BLaER1 treated with 17β-estradiol and CSF1 and Interleukin-3, amounts not matched to agents 10 nM and 100 nM (cell line): ENCODE measurements around the gene OR52E2.
"Not testable (repeated sequence)": the region's sequence is repeated elsewhere in the genome, so short reads cannot be mapped to it uniquely, and the experiment has no call there.

Experiments
- H3K27ac ChIP-seq, 11 experiments: shearing (Covaris generic); formaldehyde crosslinking; 2 replicates each; pipeline ENCODE4 v1.8.1; 2022
- H3K27me3 ChIP-seq, 11 experiments: shearing (Covaris generic); formaldehyde crosslinking; 2 replicates each; pipeline ENCODE4 v1.8.1; 2022
- H3K36me3 ChIP-seq, 11 experiments: shearing (Covaris generic); formaldehyde crosslinking; 2 replicates each; pipeline ENCODE4 v1.8.1; 2022
- H3K4me1 ChIP-seq, 10 experiments: shearing (Covaris generic); formaldehyde crosslinking; 2 replicates each; pipeline ENCODE4 v1.8.1; 2022
- H3K4me2 ChIP-seq, 11 experiments: shearing (Covaris generic); formaldehyde crosslinking; 2 replicates each; pipeline ENCODE4 v1.8.1; 2022
- H3K4me3 ChIP-seq, 10 experiments: shearing (Covaris generic); formaldehyde crosslinking; 2 replicates each; pipeline ENCODE4 v1.8.1; 2022
- H3K9ac ChIP-seq, 11 experiments: shearing (Covaris generic); formaldehyde crosslinking; 2 replicates each; pipeline ENCODE4 v1.8.1; 2022
- H3K9me3 ChIP-seq, 11 experiments: shearing (Covaris generic); formaldehyde crosslinking; replicated peaks in 1 of 11; 2 replicates each; pipeline ENCODE4 v1.8.1; 2022
- H4K20me1 ChIP-seq, 11 experiments: shearing (Covaris generic); formaldehyde crosslinking; 2 replicates each; pipeline ENCODE4 v1.8.1; 2022
- Cebpa-rat ChIP-seq, 11 experiments: shearing (Covaris generic); IDR thresholded peaks; 2 replicates each; pipeline ENCODE4 v1.8.1; 2022

The OR52E2 gene

GRCh38 chr11:5071799-5072198 is 12.4 kb upstream of the OR52E2 start:
- TF ChIP-seq Cebpa-rat (IDR thresholded peaks at IDR 0.05): no peak
- Histone ChIP-seq H3K9me3 (no peaks in the 10 kb centered on the region), H3K4me2 (no peak overlapping the region), H3K36me3 (no peaks in the 10 kb centered on the region), H3K27me3 (no peaks in the 10 kb centered on the region), H3K4me1 (no peaks in the 10 kb centered on the region), H4K20me1 (no peaks in the 10 kb centered on the region), H3K9ac (no peak overlapping the region), H3K4me3 (no peak overlapping the region), H3K27ac (no peak overlapping the region)

GRCh38 chr11:5069272-5069671 is 9.8 kb upstream of the OR52E2 start, which contains the start of gene OR52E1:
OR52E1 (plus strand) TSS chr11:5069572.
- TF ChIP-seq Cebpa-rat (IDR thresholded peaks at IDR 0.05): no peak
- H4K20me1 ChIP-seq: no peaks in the 10 kb centered on the region
- no peak within 1 kb of the TSS for H3K4me2 ChIP-seq
- no peaks in the 10 kb centered on the region for H3K27me3 ChIP-seq
- no peak within 1 kb of the TSS for H3K27ac ChIP-seq
- H3K9ac ChIP-seq: no peak within 1 kb of the TSS
- no peaks in the 10 kb centered on the region for H3K4me1 ChIP-seq
- H3K4me3 ChIP-seq: no peak within 1 kb of the TSS
- H3K36me3 ChIP-seq: no peaks in the 10 kb centered on the region
- no peaks in the 10 kb centered on the region for H3K9me3 ChIP-seq

- Histone ChIP-seq H4K20me1 (no peaks in the 10 kb centered on the region), H3K36me3 (no peaks in the 10 kb centered on the region), H3K27me3 (no peaks in the 10 kb centered on the region), H3K27ac (no peak overlapping the region), H3K9ac (no peak overlapping the region), H3K4me2 (no peak overlapping the region), H3K4me3 (no peak overlapping the region), H3K9me3 (no peaks in the 10 kb centered on the region), H3K4me1 (no peaks in the 10 kb centered on the region)
- TF ChIP-seq Cebpa-rat (IDR thresholded peaks at IDR 0.05): no peak
Observed at GRCh38 chr11:5065027-5065426, 5.6 kb upstream of the OR52E2 start.

GRCh38 chr11:5058679-5059078 is 748 bp downstream of the OR52E2 start:
- H4K20me1 ChIP-seq, H3K36me3 ChIP-seq, H3K9ac ChIP-seq: not testable (repeated sequence)

GRCh38 chr11:5046754-5047330 is 12.6 kb downstream of the OR52E2 start:
- H3K4me1 ChIP-seq: peaks cover 0 to 12% (median 0%) of the 10 kb centered on the region in 10 experiments; a peak in 5 of 20 replicates
- no peak overlapping the region for H3K4me2 ChIP-seq
- H4K20me1 ChIP-seq: no peaks in the 10 kb centered on the region
- no peak overlapping the region for H3K9ac ChIP-seq
- TF ChIP-seq Cebpa-rat (IDR thresholded peaks at IDR 0.05): peak in 1 of 11 experiments; percentile 25; a peak in 2 of 22 replicates
- no peak overlapping the region for H3K27ac ChIP-seq
- no peak overlapping the region for H3K4me3 ChIP-seq
- no peaks in the 10 kb centered on the region for H3K9me3 ChIP-seq
- no peaks in the 10 kb centered on the region for H3K27me3 ChIP-seq
- H3K36me3 ChIP-seq: no peaks in the 10 kb centered on the region

More at GRCh38 chr11:5058679-5059078, 748 bp downstream of the OR52E2 start:
- H3K4me1 ChIP-seq, H3K9me3 ChIP-seq, H3K27ac ChIP-seq, H3K27me3 ChIP-seq, H3K4me2 ChIP-seq, H3K4me3 ChIP-seq: not testable (repeated sequence)

GRCh38 chr11:5046226-5046625 is 13.2 kb downstream of the OR52E2 start, which contains the start of gene OR52J3:
OR52J3 (plus strand) TSS chr11:5046526; CDS start chr11:5046526, 0 bp downstream.
- Histone ChIP-seq H3K27ac (no peak within 1 kb of the TSS), H3K4me1 (peaks cover 0 to 12% (median 0%) of the 10 kb centered on the region in 10 experiments; a peak in 5 of 20 replicates), H3K27me3 (no peaks in the 10 kb centered on the region), H3K4me3 (no peak within 1 kb of the TSS), H3K9me3 (no peaks in the 10 kb centered on the region), H3K4me2 (no peak within 1 kb of the TSS), H4K20me1 (no peaks in the 10 kb centered on the region), H3K36me3 (no peaks in the 10 kb centered on the region), H3K9ac (no peak within 1 kb of the TSS)
- no peak for TF ChIP-seq Cebpa-rat (IDR thresholded peaks at IDR 0.05)

- Histone ChIP-seq H4K20me1 (no peaks in the 10 kb centered on the region), H3K36me3 (no peaks in the 10 kb centered on the region), H3K4me3 (no peak overlapping the region), H3K4me1 (peaks cover 0 to 12% (median 0%) of the 10 kb centered on the region in 10 experiments; a peak in 5 of 20 replicates), H3K9me3 (no peaks in the 10 kb centered on the region), H3K27me3 (no peaks in the 10 kb centered on the region), H3K9ac (no peak overlapping the region), H3K4me2 (peak overlapping the region in 5 of 11 experiments; percentile 4 to 51 (median 23); a peak in 5 of 22 replicates), H3K27ac (peak overlapping the region in 4 of 11 experiments; percentile 31 to 60 (median 44); a peak in 7 of 22 replicates)
- 0 out of 22 replicates have a peak, but pooled peaks of 1 of the 11 experiments have one; percentile 15 for TF ChIP-seq Cebpa-rat (IDR thresholded peaks at IDR 0.05)
Observed at GRCh38 chr11:5043380-5043779, 16.0 kb downstream of the OR52E2 start.

GRCh38 chr11:5042091-5042490 is 17.3 kb downstream of the OR52E2 start:
- peaks cover 0 to 12% (median 0%) of the 10 kb centered on the region in 10 experiments; a peak in 5 of 20 replicates for H3K4me1 ChIP-seq
- no peaks in the 10 kb centered on the region for H3K27me3 ChIP-seq
- H3K9ac ChIP-seq: no peak overlapping the region
- no peaks in the 10 kb centered on the region for H4K20me1 ChIP-seq
- H3K9me3 ChIP-seq: no peaks in the 10 kb centered on the region
- no peak for TF ChIP-seq Cebpa-rat (IDR thresholded peaks at IDR 0.05)
- H3K4me2 ChIP-seq: peak overlapping the region in 2 of 11 experiments; percentile 3 to 51; a peak in 3 of 22 replicates
- H3K36me3 ChIP-seq: no peaks in the 10 kb centered on the region
- H3K4me3 ChIP-seq: no peak overlapping the region
- H3K27ac ChIP-seq: no peak overlapping the region

- H3K4me3 ChIP-seq: no peak overlapping the region
- H3K4me1 ChIP-seq: peaks cover 0 to 12% (median 0%) of the 10 kb centered on the region in 10 experiments; a peak in 5 of 20 replicates
- H3K36me3 ChIP-seq: no peaks in the 10 kb centered on the region
- H4K20me1 ChIP-seq: no peaks in the 10 kb centered on the region
- TF ChIP-seq Cebpa-rat (IDR thresholded peaks at IDR 0.05): no peak
- H3K27ac ChIP-seq: no peak overlapping the region
- no peaks in the 10 kb centered on the region for H3K27me3 ChIP-seq
- no peak overlapping the region for H3K9ac ChIP-seq
- no peak overlapping the region for H3K4me2 ChIP-seq
- no peaks in the 10 kb centered on the region for H3K9me3 ChIP-seq
Observed at GRCh38 chr11:5040876-5041275, 18.6 kb downstream of the OR52E2 start.

GRCh38 chr11:5038341-5038740 is 21.1 kb downstream of the OR52E2 start:
- Histone ChIP-seq H3K36me3 (no peaks in the 10 kb centered on the region), H3K27me3 (no peaks in the 10 kb centered on the region), H3K27ac (no peak overlapping the region), H3K9ac (no peak overlapping the region), H4K20me1 (no peaks in the 10 kb centered on the region), H3K9me3 (no peaks in the 10 kb centered on the region), H3K4me1 (peaks cover 0 to 10% (median 0%) of the 10 kb centered on the region in 10 experiments; a peak in 5 of 20 replicates), H3K4me2 (no peak overlapping the region), H3K4me3 (no peak overlapping the region)
- no peak for TF ChIP-seq Cebpa-rat (IDR thresholded peaks at IDR 0.05)
